ENCODE results near the gene SH2D6. TPM values are rescaled to one million over a fixed set of nuclear protein-coding genes. Genes with fewer than 3 reads are reported as not detected.
A peak's percentile ranks its signal among the peaks of the same experiment; 100 is the strongest.

SH2D6 gene
- total RNA-seq (2014; rRNA removed), result 5.9 and 8.0 TPM in 2 replicates
- 6.4 TPM for polyA plus RNA-seq (2012)

DNA sequence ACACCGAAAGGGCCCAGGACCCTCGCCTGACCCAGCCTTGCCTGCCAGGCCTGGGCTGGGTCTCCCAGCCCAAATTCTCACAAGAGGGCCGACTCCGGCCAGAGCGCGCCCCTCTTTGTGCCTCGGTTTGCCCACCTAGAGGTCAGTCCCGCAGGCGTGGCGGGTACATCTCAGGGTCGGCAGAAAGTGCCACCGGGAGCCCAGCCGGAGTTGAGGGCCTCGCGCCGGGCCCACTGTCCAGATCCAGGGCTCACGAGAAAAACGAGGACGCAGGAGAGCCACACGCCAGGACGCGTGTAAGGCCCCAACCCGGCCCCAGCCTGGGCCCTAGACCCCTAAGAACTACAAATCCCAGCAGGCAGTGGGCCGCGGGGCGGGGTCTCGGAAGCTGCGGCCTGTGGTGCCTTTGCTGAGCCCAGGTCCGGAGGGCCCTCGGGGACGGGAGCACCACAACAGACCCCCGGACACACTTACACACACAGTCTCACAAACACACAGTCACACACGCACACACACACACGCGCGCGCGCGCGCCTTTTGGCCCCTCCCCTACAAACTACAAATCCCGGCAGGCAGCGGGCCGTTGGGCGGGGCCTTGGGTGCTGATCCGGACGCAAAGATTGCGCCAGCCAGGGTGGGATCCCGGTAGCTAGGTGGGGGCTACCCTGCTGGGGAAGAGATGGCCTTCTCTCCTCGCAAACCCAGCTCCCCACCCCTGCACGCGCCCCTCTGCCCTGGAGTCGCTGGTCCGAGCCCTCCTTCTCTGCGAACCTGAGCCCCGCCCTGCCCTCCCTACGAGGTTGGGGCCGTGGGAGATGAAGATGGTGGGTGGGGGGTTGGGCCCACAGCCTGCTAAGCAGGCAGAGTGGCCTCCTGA, at the start of gene SH2D6:
Gene SH2D6 (plus strand): TSS at position 583 of the 877 bp plus-strand sequence. CDS start 10,752 bp downstream, outside the sequence.
- peak; percentile 79 for DNase-seq (ENCODE audit: low read depth)

DNA sequence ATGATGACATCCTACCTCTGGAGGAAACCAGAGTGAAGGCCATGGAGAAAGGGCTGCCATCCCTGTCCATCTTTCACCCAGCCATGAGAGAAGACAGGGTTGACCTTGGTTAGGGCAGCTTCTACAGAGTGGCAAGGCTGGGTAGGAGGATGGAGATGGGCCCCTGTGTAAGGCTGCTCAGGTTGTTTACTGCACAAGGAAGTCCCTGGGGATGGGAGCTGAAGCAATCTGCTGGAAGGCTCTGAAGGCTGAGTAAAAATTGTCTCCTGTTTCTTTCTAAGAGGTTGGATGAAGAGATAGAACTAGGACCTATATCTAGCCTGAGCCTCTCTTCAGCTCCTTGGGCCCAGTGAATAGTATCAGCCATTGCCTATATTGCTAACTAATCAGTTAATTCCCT, 49.6 kb upstream of the SH2D6 start:
- no peak for DNase-seq (ENCODE audit: low read depth)

DNA sequence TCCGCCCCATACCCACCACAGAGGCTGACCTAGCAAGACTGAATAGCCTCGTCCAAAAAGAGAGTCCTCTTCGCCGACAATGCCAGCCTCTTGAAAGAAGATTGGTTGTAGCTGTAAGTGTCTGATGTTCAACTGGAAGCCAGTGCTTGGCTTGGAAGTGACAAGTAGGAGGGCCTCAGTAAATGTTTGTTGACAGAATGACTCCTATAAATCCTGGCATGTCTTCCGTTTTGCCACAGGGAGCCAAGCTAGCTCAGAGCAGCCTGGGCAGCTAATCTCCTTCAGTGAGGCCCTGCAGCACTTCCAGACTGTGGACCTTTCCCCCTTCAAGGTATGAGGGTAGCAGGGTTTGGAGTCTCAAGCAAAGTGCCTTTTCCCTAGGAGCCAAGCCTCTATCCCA, 49.0 kb upstream of the SH2D6 start:
- DNase-seq (ENCODE audit: low read depth), result no peak

DNA sequence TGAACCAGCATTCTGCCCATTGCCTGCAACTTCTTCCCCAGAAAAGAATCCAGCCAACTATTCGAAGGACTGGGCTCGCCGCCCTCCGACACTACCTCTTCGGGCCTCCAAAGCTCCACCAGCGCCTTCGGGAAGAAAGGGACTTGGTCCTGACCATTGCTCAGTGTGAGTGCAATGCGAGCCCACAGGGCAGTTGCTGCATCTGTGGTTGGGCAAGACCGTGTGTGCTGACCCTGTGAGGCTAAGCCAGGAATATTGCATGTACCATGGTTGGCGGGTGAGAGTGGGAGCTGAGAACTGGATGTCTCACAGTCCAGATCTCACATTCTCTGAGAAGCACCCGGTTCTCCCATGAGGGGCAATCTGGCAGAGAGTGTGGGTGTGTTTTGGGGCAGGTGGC, 47.5 kb upstream of the SH2D6 start:
- DNase-seq (ENCODE audit: low read depth), result no peak

DNA sequence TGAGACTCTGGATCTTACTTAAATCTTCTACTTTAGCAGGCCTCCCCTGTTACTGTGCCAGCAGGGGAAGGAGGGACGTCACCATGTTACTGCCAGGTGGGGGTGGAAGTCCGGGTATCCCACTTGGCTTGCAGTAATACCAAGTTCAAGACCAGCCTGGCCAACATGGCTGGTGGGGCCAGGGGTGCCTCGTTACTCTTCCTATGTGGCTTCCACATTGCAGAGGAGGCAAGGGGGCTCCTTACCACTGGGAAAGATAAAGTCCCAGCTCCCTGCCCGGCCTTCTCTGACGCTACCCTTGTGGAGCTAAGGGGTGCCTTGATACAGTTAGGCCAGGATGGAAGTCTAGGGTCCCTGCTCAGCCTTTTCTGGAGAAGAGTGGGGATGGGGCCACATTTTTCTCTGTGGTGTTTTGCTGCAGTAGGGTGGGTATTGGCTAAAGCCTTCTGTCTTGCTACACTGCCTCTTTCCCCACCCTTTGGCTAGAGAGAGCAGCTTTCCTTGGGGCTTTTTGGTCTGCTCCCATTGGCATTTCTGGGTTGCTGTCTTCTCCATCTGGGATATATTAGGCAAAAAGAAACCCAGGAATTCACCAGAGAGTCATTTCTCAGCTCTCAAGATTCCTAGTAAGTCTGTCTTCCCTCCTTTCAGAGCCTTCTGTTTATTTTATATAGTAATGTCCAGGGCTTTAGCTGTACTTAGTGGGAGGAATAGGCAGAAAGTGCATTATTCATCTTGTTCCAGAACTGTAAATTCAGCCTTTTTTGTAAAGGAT, 42.0 kb upstream of the SH2D6 start:
- DNase-seq (ENCODE audit: low read depth), result no peak

DNA sequence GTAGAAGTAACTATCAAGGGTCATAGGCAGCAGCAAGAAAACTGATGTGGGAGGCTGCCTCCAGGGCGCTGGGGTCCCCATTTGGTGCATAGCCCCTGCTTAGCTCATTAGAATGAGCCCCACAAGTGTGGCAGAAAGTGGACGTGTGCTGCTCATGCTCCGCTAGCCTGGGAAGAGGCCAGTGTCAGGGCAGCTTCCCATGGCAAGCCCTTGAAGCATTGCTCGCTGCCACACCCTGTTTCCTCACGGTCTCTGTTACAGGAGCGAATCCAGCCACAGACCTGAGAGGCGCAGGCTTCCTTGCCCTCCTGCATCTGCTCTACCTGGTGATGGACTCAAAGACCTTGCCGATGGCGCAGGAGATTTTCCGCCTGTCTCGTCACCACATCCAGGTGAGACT, 41.4 kb upstream of the SH2D6 start:
- no peak for DNase-seq (ENCODE audit: low read depth)

DNA sequence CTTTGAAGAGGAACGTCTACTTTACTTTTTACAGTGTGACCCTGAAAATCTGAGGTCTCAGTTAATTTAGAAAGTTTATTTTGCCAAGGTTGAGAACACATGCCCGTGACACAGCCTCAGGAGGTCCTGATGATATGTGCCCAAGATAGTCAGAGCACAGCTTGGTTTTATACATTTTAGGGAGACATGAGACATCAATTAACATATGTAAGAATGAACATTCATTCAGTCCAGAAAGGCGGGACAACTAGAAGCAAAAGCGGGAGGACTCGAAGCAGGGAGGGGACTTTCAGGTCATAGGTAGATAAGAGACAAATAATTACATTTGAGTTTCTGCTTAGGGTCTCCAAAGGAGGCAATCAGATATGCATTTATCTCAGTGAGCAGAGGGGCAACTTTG, 40.3 kb upstream of the SH2D6 start:
- no peak for DNase-seq (ENCODE audit: low read depth)

DNA sequence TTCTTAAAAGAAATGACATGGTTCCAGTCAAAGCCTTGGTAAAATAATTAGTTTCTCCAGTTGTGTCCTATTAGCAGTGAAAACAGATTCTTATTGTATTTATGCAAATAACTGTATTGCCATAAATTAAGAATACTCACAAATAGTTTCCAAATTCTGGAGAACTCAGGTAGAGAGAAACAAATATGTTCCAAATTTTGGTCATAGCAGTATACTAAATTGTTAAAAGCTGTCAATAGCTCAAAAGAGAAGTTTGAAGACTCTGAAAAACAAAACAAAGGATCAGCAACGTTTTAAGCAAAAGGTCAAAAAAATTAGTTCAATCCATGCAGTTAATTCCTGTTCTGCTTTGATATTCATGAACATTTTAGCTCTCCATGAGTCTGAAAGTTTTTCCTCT, 38.5 kb upstream of the SH2D6 start:
- no peak for DNase-seq (ENCODE audit: low read depth)

DNA sequence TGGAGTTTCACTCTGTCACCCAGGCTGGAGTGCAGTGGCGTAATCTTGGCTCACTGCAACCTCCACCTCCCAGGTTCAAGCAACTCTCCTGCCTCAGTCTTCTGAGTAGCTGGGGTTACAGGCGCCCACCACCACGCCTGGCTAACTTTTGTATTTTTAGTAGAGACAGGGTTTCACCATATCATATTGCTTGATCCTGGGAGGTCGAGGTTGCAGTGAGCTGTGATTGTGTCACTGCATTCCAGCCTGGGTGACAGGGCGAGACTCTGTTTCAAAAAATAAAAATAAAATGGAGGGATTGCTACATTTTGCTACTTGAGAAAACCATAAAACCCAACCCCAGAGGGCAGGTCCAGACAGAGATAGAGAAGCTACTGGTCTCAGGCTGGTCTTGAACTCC, 35.4 kb upstream of the SH2D6 start:
- peak; percentile 36 for DNase-seq (ENCODE audit: low read depth)

DNA sequence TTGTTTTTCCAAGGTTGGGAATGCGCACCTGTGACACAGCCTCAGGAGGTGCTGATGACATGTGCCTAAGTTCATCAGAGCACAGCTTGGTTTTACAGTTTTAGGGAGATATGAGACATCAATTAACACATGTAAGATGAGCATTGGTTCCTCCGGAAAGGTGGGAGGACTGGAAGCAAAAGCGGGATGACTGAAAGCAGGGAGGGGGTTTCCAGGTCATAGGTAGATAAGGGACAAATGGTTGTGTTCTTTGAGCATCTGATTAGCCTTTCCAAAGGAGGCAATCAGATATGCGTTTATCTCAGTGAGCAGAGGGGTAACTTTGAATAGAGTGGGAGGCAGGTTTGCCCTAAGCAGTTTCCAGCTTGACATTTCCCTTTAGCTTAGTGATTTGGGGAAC, 34.7 kb upstream of the SH2D6 start:
- DNase-seq (ENCODE audit: low read depth), result no peak

DNA sequence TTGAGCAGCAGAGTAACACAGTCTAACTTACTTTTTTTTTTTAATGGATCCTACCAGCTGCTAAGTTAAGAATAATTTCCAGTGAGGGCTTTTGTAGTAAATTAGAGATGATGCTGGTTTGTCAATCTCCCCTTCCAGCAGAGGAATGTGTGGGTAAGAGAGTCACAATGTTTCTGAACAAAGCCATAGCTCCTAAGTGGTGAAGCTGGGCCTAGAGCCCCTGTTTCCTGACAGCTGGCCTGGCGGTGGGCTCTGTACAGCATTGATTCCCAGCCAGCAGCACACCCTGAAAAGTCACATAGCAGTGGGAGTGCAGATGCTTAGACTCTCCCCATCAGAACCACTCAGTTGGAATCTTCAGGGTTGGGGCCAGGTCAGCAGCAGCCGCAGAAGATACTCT, 32.8 kb upstream of the SH2D6 start:
- no peak for DNase-seq (ENCODE audit: low read depth)

DNA sequence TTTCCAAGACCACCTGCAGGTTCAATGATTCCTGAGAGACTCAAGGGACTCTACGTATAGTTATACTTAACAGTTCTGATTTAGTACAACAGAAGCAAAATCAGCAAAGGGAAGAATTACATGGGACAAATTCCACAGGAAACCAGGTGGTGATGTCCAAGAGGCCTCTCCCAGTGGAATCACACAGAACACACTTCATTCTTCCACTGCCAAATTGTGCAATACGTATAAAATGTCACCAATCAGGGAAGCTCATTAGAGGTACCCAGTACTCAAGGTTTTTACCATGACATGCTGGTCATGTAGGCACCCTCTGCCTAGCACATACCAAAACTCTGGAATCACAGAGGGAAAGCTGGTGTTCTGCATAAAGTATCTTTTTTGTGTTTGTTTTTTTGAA, 30.8 kb upstream of the SH2D6 start:
- DNase-seq (ENCODE audit: low read depth), result no peak

DNA sequence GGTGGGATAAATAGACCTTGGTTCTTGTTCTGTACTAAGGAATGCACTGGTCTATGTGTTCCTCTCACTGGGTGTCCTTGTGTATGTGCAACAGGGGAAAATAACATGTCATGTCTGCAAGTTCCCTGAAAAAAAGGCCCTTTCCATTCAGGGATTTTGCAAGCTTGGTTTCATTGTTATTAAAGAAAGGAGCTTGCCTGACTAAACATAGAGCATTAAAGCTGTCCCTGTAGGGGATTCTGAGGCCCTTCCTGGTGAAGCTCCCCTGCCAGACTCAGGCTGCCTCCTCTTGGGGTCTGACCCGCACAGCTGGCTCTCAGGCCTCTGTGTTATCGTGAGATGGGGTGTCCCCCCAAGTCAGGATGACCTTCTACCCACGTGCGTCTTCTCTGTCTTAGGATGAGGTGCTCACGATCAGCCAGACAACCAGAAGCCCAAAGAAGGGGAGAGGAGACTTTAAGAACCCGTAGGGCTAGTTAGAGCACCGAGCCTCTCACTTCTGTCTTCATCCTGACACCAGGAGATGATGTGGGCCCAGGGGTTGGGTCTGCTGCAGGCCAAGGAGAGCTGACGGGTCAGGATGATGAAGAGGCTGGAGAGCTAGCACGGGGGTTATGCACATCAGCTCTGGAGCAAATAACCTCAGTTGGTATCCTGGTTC, 29.5 kb upstream of the SH2D6 start:
- no peak for DNase-seq (ENCODE audit: low read depth)

DNA sequence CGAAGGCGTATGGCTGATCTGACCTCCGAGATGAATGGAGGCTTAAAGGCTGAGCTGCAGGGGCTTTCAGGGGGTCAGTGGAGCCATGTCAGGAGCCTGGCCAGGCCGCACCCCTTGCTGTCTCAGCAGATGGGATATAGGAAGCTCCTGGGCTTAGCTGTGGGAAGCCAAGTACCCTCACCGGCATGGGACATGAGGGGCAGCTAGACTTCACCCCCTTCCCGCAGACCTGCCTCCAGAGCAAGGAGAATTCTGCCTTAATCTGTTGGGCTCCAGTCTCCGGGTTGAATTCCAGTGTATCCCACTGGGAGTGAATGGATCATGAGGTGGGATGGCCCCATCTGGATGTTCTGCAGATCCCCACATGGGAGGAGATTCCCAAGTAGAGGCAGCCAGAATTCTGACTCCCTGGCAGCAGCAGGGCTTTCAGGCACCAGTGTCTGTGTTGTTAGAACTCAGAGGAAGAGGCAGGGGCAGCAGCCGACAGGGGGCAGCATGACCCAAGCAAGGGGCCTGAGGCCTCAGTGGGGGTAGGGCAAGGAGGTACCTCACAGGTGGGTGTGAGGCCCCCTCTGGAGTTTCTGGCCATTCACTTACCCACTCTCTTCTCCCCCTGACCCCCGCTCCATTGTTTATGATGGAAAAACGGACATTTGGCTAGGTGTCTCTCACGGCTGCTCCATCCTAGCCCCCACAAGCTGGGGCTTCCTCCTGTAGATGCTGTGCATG, 27.4 kb upstream of the SH2D6 start:
- DNase-seq (ENCODE audit: low read depth), result no peak

DNA sequence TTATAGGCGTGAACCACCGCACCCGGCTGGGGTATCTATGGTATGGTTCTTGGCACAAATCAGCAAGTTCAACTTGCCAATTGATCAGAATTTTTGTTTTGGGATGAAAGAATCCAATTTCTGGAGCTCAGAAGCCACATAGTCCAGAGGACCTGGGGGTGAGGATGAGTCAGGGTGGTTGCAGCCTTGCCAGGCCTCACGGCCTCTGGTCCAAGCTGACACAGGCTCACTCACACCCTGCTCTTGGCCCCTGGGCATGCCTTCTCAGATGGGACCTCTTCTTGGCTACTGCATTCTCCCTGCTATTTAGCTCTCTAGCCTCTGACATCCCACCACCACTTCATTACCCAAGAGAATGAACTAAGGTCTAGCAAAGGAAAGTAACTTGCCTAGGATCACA, 24.7 kb upstream of the SH2D6 start:
- peak; percentile 42 for DNase-seq (ENCODE audit: low read depth)

DNA sequence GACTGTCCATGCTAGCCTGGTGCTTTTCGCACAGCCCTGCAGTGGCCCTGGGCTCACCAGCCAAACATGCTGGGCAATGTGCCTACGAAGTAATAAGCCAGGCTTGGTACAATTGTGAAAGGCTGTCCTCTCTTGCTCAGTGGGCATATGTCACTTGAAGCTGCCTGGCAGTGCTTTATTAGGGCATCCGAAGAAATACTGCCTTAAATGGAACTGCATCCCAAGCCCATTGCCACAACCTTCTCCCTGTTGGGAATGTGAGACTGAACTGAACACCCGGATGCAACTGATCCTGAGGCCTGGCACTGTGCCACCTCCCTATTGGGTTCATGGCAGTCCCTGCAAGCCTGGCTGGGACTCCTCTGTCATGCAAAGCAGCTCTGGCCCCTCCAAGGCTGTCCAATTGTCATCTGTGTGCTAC, 24.2 kb upstream of the SH2D6 start:
- no peak for DNase-seq (ENCODE audit: low read depth)

DNA sequence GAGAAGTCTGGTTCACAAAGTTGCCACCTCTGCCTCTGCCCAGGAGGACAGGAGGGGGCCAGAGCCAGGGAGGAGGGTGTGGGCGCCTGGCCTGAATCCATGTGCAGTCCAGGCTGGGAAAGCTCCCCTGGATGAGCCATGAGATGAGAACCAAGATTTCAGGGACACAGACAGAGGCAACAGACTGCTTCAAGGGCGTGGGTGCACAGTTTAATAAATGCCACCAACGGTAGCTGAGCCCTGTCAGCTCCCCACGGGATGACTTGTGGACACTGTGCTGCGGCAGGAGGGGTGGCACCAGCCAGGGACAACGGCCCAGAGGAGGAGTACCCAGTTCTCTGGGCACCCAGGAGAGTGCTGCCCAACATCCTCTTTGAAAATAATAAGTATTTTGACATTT, 23.5 kb upstream of the SH2D6 start:
- no peak for DNase-seq (ENCODE audit: low read depth)

DNA sequence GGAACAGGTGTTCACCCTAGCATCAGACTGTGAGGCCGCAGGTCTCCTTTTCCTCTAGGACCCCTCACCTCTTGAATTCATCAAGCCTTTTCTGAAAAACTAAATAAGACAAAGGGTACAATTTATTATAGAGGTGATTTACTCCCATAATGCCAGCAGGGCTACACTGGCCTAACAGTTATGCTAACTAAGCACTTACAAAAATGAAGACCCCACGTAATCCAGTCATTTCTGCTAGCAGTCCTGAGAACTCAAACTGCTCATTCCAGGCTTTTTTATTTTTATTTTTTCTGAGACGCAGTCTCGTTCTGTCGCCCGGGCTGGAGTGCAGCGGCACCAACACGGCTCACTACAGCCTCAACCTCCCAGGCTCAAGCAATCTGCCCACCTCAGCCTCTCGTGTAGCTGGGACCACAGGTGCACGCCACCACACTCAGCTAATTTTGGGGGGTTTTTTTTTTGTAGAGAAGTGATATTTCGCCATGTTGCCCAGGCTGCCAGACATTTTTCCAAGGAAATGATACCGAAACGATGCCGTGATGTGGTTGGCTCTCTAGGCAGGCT, 22.5 kb upstream of the SH2D6 start:
- no peak for DNase-seq (ENCODE audit: low read depth)

DNA sequence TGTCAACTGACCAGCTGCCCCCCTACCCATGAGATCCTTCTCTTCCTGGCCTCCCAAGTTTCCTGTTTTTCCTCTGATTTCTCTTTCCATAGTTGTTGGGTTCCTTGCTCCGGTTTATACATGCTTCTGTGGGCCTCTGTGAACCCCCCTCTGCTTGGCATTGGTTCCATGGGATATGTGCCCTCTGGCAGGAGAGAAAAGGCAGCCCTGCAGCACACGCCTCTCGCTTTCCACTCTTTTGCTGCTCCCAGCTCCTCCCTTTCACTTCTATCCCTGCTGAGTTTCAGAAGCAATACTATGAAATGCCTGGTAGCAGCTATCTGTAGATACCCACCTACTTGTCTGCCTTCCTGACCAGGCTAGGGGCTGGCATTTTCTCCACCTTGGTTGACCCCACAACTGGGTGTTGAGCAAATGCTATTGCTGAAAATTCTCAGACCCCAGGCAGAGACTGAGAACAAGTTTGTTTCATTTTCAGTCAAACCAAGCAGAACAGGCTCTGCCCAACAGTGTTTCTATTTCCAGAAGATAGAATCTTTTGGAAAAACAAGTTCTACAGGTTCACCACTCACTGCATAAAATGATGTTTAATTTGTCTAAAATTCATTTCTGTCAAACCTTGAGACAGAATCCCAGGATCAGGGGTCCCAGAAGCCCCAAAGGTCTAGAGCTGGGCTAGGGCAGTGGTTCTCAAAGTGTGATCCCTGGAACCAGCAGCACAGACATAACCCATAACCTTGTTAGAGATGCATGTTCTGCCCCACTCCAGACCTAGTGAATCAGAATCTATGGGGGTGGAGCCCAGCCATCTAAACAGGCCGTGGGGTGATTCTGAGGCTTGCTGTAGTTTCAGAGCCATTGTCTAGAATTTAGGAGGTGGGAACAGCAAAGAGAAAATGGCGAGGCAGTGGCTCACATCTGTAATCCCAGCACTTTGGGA, 21.7 kb upstream of the SH2D6 start:
- no peak for DNase-seq (ENCODE audit: low read depth)

DNA sequence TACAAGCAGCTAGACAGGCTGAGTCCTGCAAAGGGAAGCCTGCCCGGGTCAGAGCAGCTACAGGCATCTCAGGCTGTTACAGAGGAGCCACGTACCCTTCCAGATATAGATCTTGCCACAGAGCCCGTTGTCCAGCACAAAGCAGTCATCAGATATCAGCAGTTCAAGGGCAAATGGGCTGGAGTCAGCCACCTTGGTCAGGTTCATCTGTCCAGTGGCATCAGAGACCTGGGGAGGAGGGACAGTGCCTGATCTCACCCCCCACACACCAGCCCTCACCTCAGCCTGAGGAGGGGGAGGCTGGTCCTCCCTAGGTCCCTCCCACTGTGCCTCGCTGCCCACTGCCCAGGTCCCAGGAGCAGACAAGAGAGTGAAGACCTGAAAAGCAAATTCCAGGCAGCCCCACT, 20.6 kb upstream of the SH2D6 start:
- no peak for DNase-seq (ENCODE audit: low read depth)
